Measurements from ENCODE around the gene GOT1. TPM values are rescaled to one million over a fixed set of nuclear protein-coding genes. Genes with fewer than 3 reads are reported as not detected.

GOT1 gene
- total RNA-seq, 1 donor from 2014 or later: 33.7 TPM

DNA sequence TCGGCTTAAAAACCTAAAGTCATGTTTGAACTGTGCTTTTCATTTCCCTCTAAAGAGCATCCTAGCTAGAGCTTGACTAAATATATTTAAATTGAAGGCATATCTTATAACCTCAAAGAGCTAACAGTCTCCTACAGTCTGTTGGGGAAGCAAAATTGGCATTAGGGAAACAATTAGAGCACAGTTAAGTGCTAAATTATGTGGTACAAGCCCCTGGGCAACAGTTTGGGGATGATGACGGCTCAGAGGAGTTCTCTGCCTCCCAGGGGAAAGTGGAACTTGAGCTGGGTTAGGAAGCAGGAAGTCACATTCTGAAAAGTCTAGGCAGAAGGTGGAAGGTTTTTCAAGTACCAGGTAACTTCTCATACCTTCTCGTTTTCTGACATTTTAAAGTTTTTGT, 18.6 kb upstream of the GOT1 start:
- no peak for TF ChIP-seq CTCF (IDR thresholded peaks at IDR 0.05; ENCODE audit: unreplicated experiment)
- Mint-ChIP-seq H3K36me3 (ENCODE audit: low read depth, unreplicated experiment) (no peaks in the 10 kb centered on the region), H3K4me3 (ENCODE audit: unreplicated experiment) (no peak overlapping the region), H3K4me1 (ENCODE audit: unreplicated experiment) (peaks cover 7% of the 10 kb centered on the region), H3K27ac (ENCODE audit: unreplicated experiment) (no peak overlapping the region), H3K9me3 (ENCODE audit: unreplicated experiment) (no peaks in the 10 kb centered on the region), H3K27me3 (ENCODE audit: unreplicated experiment) (no peaks in the 10 kb centered on the region)
- no peak for DNase-seq (ENCODE audit: low spot score)

GRCh38 chr10:99444383-99445045, 14.1 kb upstream of the GOT1 start:
- no peak for TF ChIP-seq CTCF (IDR thresholded peaks at IDR 0.05; ENCODE audit: unreplicated experiment)
- Mint-ChIP-seq H3K9me3 (ENCODE audit: unreplicated experiment) (no peaks in the 10 kb centered on the region), H3K36me3 (ENCODE audit: low read depth, unreplicated experiment) (no peaks in the 10 kb centered on the region), H3K4me3 (ENCODE audit: unreplicated experiment) (no peak overlapping the region), H3K27me3 (ENCODE audit: unreplicated experiment) (no peaks in the 10 kb centered on the region), H3K4me1 (ENCODE audit: unreplicated experiment) (peaks cover 4% of the 10 kb centered on the region), H3K27ac (ENCODE audit: unreplicated experiment) (no peak overlapping the region)
- no peak for DNase-seq (ENCODE audit: low spot score)

GRCh38 chr10:99443500-99443899, 13.1 kb upstream of the GOT1 start:
- peaks cover 3% of the 10 kb centered on the region for H3K4me1 Mint-ChIP-seq (ENCODE audit: unreplicated experiment)
- H3K36me3 Mint-ChIP-seq (ENCODE audit: low read depth, unreplicated experiment): no peaks in the 10 kb centered on the region
- no peak overlapping the region for H3K27ac Mint-ChIP-seq (ENCODE audit: unreplicated experiment)
- H3K27me3 Mint-ChIP-seq (ENCODE audit: unreplicated experiment): no peaks in the 10 kb centered on the region
- no peak for DNase-seq (ENCODE audit: low spot score)
- H3K4me3 Mint-ChIP-seq (ENCODE audit: unreplicated experiment): no peak overlapping the region
- TF ChIP-seq CTCF (IDR thresholded peaks at IDR 0.05; ENCODE audit: unreplicated experiment): no peak
- no peaks in the 10 kb centered on the region for H3K9me3 Mint-ChIP-seq (ENCODE audit: unreplicated experiment)

GRCh38 chr10:99442394-99442793, 12.0 kb upstream of the GOT1 start:
- H3K27ac Mint-ChIP-seq (ENCODE audit: unreplicated experiment): no peak overlapping the region
- H3K9me3 Mint-ChIP-seq (ENCODE audit: unreplicated experiment): no peaks in the 10 kb centered on the region
- H3K4me1 Mint-ChIP-seq (ENCODE audit: unreplicated experiment): peaks cover 3% of the 10 kb centered on the region
- H3K4me3 Mint-ChIP-seq (ENCODE audit: unreplicated experiment): no peak overlapping the region
- H3K36me3 Mint-ChIP-seq (ENCODE audit: low read depth, unreplicated experiment): no peaks in the 10 kb centered on the region
- no peak for DNase-seq (ENCODE audit: low spot score)
- no peak for TF ChIP-seq CTCF (IDR thresholded peaks at IDR 0.05; ENCODE audit: unreplicated experiment)
- H3K27me3 Mint-ChIP-seq (ENCODE audit: unreplicated experiment): no peaks in the 10 kb centered on the region

- no peak for DNase-seq (ENCODE audit: low spot score)
- TF ChIP-seq CTCF (IDR thresholded peaks at IDR 0.05; ENCODE audit: unreplicated experiment): no peak
- H3K27me3 Mint-ChIP-seq (ENCODE audit: unreplicated experiment): no peaks in the 10 kb centered on the region
- no peaks in the 10 kb centered on the region for H3K9me3 Mint-ChIP-seq (ENCODE audit: unreplicated experiment)
- H3K4me3 Mint-ChIP-seq (ENCODE audit: unreplicated experiment): no peak overlapping the region
- H3K4me1 Mint-ChIP-seq (ENCODE audit: unreplicated experiment): peaks cover 5% of the 10 kb centered on the region
- H3K27ac Mint-ChIP-seq (ENCODE audit: unreplicated experiment): no peak overlapping the region
- H3K36me3 Mint-ChIP-seq (ENCODE audit: low read depth, unreplicated experiment): no peaks in the 10 kb centered on the region
These were observed 8.5 kb upstream of the GOT1 start for GRCh38 chr10:99438890-99439289.
